Stimulated activated CD4-positive, alpha-beta T cell treated with anti-CD3 and anti-CD28 coated beads, Interleukin-12 subunit alpha, Interleukin-12 subunit beta, amount 100 ng/mL, for 24 hours (primary cell): ENCODE results near the gene ENTPD2.
"Not testable (repeated sequence)": the region's sequence is repeated elsewhere in the genome, so short reads cannot be mapped to it uniquely, and the experiment has no call there.

ENCODE experiments used
- DNase-seq, 2 experiments: peaks; one replicate each; pipeline ENCODE4 v3.0.0-alpha.2; 2020; ENCODE audit warnings: low read depth in 2 of 2

Gene ENTPD2

DNA sequence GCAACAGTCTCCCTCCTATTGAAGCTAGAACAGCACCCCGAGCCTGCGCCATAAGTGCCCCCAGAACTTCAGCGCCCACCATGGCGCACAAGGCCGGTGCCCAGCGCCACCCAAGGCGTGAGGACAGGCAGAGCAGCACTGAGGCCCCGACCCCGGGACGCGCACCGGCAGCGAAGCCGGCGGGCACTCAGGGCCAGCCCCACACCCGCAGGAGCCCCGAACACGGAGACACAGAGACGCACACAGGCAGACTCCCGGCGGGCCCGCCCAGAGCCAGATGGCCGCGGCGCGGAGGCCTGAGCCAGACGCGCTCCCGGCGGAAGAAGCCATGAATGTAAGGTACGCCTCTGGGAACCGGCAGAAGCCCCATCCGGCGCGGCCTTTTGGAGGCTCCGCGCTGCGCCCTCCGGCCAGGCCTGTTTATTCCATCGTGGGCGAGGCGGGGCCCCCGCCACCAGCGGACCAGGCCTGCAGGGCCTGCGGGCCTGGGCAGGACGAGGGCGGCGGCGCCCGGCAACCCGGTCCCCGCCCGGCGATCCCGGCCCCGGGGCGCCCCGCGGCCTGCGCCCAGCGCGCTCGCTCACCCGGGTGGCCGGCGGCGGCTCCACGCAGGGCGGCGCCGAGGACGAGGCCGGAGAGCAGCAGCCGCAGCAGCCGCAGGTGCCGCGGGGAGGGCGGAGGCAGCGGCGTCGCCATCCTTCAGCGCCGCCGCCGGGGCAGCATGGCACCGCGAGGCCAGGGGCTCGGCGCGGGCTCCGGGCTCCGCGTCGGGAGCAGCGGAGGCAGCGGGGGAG lies 8.4 kb downstream of the ENTPD2 start:
- DNase-seq, result no peak

DNA sequence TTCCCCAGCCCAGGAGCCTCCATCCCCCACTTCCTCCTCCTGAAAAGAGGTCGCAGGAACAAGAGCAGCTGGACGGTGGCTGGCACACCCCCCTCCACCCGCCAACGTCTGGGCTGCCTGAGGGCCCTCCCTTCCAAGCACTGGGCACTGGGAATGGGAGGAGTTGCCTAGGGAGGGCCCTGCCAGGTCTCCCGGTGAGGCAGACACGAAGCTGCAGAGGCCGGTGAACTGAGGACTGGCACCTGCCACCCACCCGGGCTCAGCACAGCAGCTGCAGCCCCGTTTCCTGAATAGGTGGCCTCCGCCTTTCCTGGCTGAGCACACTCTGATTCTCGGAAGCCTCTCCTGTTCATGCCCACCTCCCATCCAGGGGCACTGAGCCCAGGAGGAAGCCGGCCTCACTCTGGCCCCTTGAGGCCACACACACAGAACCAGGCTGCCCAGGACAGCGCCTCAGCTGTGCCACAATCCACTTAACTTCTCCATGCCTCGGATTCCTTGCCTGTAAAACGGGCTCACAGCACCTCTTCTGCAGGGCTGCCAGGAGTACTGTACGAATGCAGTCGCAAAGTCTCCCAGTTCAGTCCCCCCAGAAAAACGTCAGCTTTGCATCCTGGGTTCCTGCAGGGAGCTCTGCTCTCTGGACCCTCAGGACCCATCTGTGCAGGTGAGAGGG lies 9.2 kb downstream of the ENTPD2 start:
- DNase-seq, result no peak

- no peak for DNase-seq
Measured at GRCh38 chr9:137044037-137044436, 9.8 kb downstream of the ENTPD2 start.

DNA sequence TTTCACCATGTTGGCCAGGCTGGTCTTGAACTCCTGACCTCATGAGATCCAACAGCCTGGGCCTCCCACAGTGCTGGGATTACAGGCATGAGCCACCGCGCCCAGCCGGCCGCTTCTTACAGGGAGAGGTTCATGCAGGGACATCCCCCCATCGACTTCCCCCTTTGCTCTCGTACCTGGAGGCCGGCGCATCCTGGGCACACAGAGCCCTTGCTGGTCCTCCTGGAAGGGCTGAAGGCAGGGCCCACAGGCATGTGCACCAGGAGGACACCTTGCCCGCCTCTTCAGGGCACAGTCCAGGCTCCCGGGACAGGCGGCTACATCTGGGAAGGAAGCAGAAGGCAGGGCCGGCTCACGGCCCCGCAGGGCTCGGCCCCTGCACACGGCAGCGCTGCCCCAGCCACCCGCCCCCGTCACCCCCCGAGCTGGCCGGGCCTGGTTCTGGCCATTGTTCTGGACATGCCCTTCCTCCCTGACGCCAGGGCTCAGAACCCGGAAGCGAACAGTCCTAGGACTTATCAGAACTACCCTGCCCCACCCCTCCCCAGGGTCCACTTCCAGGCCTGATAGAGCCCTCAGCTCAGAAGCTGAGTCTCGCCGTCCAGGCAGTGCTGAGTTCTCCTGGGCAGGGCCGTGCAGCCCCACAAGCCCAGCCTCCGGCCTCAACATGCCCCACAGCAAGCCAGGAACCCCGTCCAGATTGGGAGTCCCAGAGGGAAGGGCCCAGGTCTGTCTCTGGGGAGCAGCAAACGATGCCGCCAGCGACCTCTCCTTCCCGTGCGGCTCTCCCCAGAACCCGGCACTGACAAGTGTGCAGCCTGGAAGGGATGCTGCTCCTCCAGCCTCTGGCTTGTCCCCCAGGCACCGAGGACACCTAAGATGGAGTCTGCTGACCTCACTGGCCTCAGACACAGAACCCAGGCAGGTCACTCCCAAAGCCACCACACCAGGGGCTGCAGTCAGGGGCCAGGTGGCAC lies 10.8 kb downstream of the ENTPD2 start:
- no peak for DNase-seq

DNA sequence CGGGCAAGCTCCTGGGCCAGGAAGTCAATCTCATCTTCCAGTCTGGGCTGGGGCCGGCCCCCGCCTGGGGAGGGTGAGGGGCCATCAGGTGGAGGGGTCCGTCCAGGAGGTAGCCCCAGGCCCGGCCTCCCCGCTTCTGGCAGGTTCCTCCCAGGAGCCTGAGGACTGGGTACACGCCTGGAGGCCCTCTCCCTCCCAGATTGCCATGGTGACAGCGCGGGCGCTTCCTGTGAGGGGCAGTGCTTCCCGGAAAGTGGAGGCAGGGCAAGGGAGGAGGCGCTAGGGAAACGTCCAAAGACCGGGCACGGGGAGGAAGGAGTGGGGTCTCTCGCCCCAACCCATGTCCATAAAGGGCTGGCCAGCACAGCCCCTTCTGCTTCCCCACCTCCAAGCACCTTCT lies 12.7 kb downstream of the ENTPD2 start:
- no peak for DNase-seq

GRCh38 chr9:137040568-137040967 lies 13.3 kb downstream of the ENTPD2 start:
- DNase-seq, result no peak

DNA sequence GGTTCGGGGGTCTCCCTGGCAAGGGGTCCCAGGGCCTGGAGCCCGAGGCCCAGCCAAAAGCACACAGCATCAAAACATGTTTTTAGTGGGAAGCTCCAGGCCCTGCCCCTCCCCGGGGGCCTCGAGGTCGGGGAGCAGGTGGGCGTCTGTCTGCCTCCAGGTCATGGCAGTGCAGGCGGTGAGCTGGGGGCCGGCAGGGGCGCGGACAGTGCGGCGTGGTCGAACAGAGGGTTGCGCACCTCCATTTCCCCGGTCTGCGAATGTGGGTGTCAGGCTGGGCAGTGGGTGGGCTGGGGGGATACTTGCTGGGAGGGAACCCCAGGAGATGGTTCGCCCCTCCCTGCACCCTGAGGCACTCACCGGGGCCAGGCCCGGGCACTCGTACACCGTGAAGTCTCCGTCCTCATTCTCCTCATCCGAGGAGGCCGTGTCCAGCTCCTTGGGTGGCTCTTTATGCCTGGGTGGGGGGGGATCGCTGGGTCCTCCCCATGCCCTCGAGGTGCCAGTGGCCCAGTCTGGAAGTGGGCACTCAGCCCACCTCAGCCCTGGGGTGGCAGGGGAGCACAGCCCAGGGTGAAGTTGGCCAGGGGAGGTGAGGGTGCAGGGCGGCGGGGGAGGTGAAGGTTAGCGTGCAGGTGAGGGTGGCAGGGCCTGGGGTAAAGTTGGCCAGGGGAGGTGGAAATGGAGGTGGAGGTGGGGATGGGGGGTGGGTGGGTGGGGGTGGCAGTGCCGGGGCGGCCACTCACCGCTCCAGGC lies 14.1 kb downstream of the ENTPD2 start:
- DNase-seq, result no peak

DNA sequence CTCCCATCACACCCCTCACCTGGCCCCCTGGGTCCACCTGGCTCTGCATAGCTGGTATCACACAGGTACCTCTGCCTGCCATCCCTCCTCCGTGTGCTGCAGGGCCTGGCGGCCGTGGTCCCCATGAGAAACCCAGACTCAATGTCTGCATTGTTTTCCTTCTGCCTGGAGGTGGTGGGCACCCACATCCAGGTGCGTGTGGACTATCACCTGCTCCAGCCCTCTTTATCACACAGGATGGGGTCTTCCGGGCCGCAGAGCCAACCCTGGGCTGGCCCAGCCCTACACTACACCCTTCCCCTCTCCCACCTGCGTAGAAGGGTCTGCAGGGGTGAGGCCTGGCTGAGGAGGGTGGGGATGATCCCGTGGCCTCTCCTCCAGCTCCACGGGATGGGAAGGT lies 14.9 kb downstream of the ENTPD2 start:
- no peak for DNase-seq

GRCh38 chr9:137037483-137037882 lies 16.4 kb downstream of the ENTPD2 start:
- DNase-seq, result no peak

DNA sequence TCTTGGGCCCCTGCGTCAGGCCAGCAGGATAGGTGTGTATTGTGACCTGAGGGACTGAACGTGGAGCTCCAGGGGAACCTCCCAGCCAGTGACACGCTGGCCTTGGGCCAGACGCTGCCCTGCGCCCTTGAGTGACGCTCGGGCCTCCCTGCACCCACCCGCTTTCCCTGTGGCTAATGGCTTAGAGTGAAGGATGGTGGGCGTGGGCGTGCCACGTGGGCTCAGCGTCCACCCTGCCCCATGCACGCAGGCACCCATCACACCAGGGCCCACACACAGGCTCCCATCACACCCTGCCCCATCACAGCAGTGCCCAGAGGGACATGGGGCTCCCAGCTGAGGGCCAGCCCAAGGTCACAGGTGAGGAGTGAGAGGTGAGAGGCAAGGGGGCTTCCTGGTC lies 16.8 kb downstream of the ENTPD2 start:
- no peak for DNase-seq

DNA sequence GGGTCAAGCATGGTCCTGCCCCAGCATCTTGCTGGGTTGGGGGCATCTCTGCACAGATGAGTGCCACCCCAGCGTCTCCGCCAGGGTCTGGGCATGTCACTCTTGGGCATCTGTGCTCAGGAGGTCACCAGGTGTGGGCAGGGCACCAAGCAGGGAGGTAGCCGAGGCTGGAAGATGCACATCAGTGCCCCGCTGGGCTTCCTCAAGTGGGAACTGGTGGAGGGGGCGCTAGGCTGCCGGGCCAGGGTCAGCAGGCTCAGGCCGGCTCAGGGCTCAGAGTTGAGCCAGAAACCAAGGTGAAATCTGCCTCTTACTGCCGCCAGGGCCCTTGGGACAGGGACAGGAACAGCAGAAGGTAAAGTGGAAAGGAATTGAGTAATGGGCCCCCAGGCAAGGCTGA lies 17.9 kb downstream of the ENTPD2 start:
- no peak for DNase-seq

- no peak for DNase-seq
Measured at GRCh38 chr9:137035507-137035834, 18.4 kb downstream of the ENTPD2 start.

- peak; percentile 66 to 86 for DNase-seq
Measured at GRCh38 chr9:137034709-137035506, 19.0 kb downstream of the ENTPD2 start.

DNA sequence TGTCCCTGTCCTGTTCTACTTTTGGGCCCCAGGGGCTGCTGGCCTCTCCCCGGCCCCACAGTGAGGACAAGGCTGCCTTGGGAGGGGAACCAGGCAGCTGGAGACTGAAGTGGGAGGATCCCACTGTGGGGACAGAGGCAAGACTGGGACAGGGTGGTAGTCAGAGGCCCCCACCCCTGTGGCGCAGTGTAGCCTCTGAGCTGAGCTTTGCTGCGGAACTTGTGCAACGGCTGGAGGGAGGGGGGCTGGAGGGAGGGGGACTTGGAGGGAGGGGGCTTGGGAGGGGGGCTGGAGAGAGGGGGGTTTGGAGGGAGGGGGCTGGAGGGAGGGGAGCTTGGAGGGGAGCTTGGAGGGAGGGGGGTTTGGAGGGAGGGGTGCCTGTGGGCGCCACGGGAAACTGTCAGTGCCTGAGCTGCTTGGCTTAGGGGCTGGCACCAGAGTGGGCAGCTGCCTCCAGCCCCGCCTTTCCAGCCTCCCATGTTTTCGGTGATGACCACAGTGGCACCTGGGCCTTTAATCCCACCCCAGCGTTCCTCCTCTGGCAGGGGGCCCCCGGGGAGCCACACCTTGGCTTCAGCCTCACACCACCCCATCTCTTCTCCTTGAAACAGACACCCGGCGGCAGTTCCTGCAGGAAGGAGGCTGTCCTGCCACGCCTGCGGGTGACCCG lies 19.7 kb downstream of the ENTPD2 start:
- no peak for DNase-seq

DNA sequence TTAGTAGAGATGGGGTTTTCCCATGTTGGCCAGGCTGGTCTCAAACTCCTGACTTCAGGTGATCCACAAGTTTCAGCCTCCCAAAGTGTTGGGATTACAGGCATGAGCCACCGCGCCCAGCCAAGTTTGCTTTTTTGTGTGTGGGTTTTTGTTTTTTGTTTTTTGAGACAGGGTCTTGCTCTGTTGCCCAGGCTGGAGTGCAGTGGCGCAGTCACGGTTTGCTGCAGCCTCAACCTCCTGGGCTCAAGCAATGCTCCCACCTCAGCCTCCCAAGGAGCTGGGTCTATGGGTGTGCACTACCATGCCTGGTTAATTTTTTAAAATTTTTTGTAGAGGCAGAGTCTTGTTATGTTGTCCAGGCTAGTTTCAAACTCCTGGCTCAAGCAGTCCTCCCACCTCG lies 20.4 kb downstream of the ENTPD2 start:
- not testable (repeated sequence) for DNase-seq

GRCh38 chr9:137032858-137033257 lies 21.0 kb downstream of the ENTPD2 start:
- DNase-seq, result no peak

DNA sequence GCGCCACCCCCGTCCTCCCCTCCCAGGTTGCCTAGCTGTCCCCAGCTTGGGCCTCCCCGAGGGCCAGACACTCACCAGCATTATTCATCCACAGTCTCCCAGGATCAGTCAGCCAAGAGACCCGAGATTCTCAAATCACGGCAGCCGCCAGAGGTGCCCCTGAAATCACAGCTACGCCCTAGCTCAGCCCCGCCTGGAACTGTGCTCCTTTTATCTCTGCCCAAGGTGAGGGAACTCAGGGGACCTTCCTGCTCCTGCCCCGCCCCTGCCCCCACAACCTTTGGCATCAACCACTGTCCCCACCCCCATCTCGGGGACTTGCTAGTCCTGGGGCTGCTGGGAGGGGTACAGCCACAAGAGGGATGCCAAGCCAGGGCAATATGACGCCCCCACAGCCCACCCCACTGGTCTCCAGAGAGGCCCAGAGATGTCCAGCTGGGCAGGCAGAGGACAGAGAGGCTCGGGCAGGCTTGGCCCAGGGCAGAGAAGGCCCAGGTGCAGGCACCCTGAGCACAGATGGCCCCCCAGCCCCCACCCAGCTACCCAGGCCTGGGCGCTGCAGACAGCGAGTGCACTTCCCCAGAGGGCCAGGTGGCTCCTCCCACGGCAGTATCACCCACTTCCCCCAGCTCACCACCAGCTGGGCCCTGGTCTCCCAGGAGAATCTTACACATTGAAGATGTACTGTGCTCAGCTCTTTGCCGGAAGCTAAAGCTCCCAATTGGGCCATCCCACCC lies 21.8 kb downstream of the ENTPD2 start, which contains the start of gene FUT7:
Gene FUT7, minus strand, starts transcription at position 185 of the 737 bp plus-strand sequence. Its CDS starts 97 bp downstream, at position 88.
- peak in 1 of 2 experiments; percentile 25 for DNase-seq

DNA sequence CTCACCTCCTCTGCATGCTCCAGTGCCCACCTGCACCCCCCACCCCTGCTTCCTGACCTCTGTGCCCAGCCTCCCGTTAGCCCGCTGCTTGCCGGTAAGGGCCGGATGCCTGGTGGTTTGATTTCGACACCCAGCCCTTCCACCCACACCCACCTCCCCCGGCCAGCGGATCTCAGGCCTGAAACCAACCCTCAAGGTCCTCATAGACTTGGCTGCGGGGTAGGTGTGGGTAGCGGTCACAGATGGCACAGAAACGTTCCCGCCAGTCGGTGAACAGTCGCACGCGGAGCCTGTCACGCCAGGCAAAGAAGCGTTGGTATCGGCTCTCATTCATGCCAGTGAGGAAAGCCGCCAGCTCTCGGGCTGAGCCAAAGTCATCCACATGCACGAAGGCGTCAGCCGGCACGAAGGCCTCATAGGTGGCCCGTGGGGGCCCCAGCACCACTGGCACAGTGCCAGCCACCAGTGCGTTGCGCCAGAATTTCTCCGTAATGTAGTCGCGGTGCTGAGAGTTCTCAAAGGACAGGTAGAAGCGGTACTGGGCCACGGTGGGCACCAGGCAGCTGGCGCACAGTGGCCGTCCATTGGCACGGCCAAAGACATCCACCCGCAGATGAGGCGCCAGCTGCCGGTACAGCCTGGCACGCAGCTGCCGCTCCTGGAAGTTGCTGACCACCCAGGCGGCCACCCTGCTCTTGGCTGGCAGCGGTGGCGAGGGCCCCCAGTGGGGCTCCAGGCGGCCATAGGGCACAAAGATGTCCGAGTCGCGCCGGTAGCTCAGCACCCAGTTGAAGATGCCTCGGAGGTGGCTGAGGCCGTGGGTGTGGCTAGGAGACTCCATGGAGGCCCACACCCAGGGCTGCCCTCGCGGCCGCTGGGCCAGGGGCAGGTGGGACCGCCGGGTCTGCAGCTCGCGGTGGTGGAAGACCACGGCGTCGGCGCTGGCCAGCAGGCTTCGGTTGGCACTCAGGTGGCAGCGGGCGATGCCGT lies 23.0 kb downstream of the ENTPD2 start:
- peak in 1 of 2 experiments; percentile 33 for DNase-seq
